Suprapubic skin (tissue), 4 donors: ENCODE data around the gene SHOX. TPM values are rescaled to one million over a fixed set of nuclear protein-coding genes. Genes with fewer than 3 reads are reported as not detected.
A peak's percentile ranks its signal among the peaks of the same experiment; 100 is the strongest.

Experiments used
- DNase-seq, 2 donors: peaks; one replicate each; pipeline ENCODE4 v3.0.0-alpha.2; 2019; ENCODE audit warnings: low spot score in 2 of 2
- H3K27ac ChIP-seq: fragments of 200-600 bp; sonication (generic); one replicate; pipeline ENCODE4 v1.5.1; 2019
- H3K27me3 ChIP-seq: fragments of 200-600 bp; sonication (generic); one replicate; pipeline ENCODE4 v1.5.1; 2019
- H3K36me3 ChIP-seq: fragments of 200-600 bp; sonication (generic); one replicate; pipeline ENCODE4 v1.5.1; 2019
- H3K4me1 ChIP-seq: fragments of 200-600 bp; sonication (generic); one replicate; pipeline ENCODE4 v1.5.1; 2019
- H3K4me3 ChIP-seq: fragments of 200-600 bp; sonication (generic); one replicate; pipeline ENCODE4 v1.5.1; 2019; ENCODE audit warnings: mild to moderate bottlenecking
- H3K9me3 ChIP-seq: fragments of 200-600 bp; sonication (generic); one replicate; pipeline ENCODE4 v1.5.1; 2019
- EP300 ChIP-seq: sonication (generic); formaldehyde crosslinking; IDR thresholded peaks from one replicate; pipeline ENCODE4 v1.6.1; 2017; ENCODE audit warnings: antibody characterized with exemption
- POLR2A ChIP-seq, 2 donors: fragments of 450-650 bp; IDR thresholded peaks; one replicate each; pipeline ENCODE4 v1.6.1; 2017; ENCODE audit warnings: antibody characterized with exemption in 2 of 2, mild to moderate bottlenecking in 2 of 2, moderate library complexity in 2 of 2
- POLR2AphosphoS5 ChIP-seq, 3 donors: sonication (generic); formaldehyde crosslinking; IDR thresholded peaks; one replicate each; pipeline ENCODE4 v1.6.1; 2017; ENCODE audit warnings: antibody characterized with exemption in 3 of 3
- WGBS: methylation state at CpG from one replicate; pipeline ENCODE4 v1.1.5; 2018; 5-methylcytosine and 5-hydroxymethylcytosine counted together
- total RNA-seq, 4 donors: library from RNA; depleted of rRNA; stranded (reverse); fragments of >200 nt; gene quantifications; one replicate each; pipeline ENCODE4 v1.1.0, GENCODE V29; 2016
- TF ChIP-seq, protein P1 (sequence below), 2 donors: fragments of 200-600 bp in 1 of 2; fragments of 450-650 bp in 1 of 2; sonication (generic) in 1 of 2; IDR thresholded peaks; one replicate each; pipeline ENCODE4 v1.5.1; 2016 to 2019; ENCODE audit warnings: antibody characterized with exemption in 2 of 2, mild to moderate bottlenecking in 1 of 2, moderate library complexity in 1 of 2

The SHOX gene
- total RNA-seq, 4 donors from 2014 or later: 0.16 to 0.32 (median 0.23) TPM; not detected in 1

DNA sequence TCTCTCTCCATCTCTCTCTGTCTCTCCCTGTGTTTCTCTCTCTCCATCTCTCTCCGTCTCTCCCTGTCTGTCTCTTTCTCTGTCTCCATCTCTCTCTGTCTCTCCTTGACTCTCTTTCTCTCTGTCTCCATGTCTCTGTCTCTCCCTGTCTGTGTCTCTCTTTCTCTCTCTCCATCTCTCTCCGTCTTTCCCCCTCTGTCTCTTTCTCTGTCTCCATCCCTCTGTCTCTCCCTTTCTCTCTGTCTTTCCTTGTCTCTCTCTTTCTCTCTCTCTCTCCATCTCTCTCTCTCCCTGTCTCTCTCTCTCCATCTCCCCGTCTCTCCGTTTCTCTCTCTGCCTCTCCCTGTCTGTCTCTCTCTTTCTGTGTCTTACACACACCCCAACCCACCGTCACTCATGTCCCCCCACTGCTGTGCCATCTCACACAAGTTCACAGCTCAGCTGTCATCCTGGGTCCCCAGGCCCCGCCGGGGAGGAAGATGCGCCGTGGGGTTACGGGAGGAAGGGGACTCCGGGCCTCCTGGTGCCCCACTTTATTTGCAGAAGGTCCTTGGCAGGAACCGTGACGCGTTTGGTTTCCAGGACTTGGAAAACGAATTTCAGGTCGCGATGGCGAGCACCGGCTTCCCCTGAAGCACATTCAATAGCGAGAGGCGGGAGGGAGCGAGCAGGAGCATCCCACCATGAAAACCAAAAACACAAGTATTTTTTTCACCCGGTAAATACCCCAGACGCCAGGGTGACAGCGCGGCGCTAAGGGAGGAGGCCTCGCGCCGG, 1.2 kb upstream of the SHOX start:
- DNase-seq: peak in 1 of 2 donors; percentile 57
- Histone ChIP-seq H3K9me3 (no peaks in the 10 kb centered on the region), H3K27ac (no peak overlapping the region), H3K36me3 (no peaks in the 10 kb centered on the region), H3K4me1 (peaks cover 2% of the 10 kb centered on the region), H3K4me3 (peak overlapping the region; percentile 24), H3K27me3 (peaks cover 74% of the 10 kb centered on the region)
- TF ChIP-seq POLR2A (IDR thresholded peaks at IDR 0.05): no peak
- TF ChIP-seq, protein P1, sequence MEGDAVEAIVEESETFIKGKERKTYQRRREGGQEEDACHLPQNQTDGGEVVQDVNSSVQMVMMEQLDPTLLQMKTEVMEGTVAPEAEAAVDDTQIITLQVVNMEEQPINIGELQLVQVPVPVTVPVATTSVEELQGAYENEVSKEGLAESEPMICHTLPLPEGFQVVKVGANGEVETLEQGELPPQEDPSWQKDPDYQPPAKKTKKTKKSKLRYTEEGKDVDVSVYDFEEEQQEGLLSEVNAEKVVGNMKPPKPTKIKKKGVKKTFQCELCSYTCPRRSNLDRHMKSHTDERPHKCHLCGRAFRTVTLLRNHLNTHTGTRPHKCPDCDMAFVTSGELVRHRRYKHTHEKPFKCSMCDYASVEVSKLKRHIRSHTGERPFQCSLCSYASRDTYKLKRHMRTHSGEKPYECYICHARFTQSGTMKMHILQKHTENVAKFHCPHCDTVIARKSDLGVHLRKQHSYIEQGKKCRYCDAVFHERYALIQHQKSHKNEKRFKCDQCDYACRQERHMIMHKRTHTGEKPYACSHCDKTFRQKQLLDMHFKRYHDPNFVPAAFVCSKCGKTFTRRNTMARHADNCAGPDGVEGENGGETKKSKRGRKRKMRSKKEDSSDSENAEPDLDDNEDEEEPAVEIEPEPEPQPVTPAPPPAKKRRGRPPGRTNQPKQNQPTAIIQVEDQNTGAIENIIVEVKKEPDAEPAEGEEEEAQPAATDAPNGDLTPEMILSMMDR (IDR thresholded peaks at IDR 0.05): no peak
- TF ChIP-seq POLR2AphosphoS5 (IDR thresholded peaks at IDR 0.05): no peak
- no peak for TF ChIP-seq EP300
- 2% methylated on average over 30 of the region's 30 CpGs for WGBS

DNA sequence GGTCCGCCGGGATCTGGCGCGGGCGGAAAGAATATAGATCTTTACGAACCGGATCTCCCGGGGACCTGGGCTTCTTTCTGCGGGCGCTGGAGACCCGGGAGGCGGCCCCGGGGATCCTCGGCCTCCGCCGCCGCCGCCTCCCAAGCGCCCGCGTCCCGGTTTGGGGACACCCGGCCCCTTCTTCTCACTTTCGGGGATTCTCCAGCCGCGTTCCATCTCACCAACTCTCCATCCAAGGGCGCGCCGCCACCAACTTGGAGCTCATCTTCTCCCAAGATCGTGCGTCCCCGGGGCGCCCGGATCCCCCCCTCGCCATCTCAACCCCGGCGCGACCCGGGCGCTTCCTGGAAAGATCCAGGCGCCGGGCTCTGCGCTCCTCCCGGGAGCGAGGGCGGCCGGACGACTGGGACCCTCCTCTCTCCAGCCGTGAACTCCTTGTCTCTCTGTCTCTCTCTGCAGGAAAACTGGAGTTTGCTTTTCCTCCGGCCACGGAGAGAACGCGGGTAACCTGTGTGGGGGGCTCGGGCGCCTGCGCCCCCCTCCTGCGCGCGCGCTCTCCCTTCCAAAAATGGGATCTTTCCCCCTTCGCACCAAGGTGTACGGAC, 482 bp upstream of the SHOX start:
- peak in 1 of 2 donors; percentile 70 for DNase-seq
- 1% methylated on average over 15 of the region's 62 CpGs for WGBS
- peaks cover 77% of the 10 kb centered on the region for H3K27me3 ChIP-seq

DNA sequence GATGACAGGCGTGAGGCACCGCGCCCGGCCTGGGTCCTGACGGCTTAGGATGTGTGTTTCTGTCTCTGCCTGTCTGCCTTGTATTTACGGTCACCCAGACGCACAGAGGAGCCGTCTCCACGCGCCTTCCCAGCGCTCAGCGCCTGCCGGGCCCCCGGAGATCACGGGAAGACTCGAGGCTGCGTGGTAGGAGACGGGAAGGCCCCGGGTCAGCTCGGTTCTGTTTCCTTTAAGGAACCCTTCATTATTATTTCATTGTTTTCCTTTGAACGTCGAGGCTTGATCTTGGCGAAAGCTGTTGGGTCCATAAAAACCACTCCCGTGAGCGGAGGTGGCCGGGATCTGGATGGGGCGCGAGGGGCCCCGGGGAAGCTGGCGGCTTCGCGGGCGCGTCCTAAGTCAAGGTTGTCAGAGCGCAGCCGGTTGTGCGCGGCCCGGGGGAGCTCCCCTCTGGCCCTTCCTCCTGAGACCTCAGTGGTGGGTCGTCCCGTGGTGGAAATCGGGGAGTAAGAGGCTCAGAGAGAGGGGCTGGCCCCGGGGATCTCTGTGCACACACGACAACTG, 1.3 kb downstream of the SHOX start:
- peak in 1 of 2 donors; percentile 65 for DNase-seq
- TF ChIP-seq POLR2A (IDR thresholded peaks at IDR 0.05): no peak
- TF ChIP-seq POLR2AphosphoS5 (IDR thresholded peaks at IDR 0.05): no peak
- TF ChIP-seq, protein P1 (IDR thresholded peaks at IDR 0.05): no peak
- TF ChIP-seq EP300: no peak
- Histone ChIP-seq H3K27me3 (peaks cover 83% of the 10 kb centered on the region), H3K4me3 (peak overlapping the region; percentile 24), H3K9me3 (no peaks in the 10 kb centered on the region), H3K27ac (no peak overlapping the region), H3K36me3 (no peaks in the 10 kb centered on the region), H3K4me1 (no peaks in the 10 kb centered on the region)
- 1% methylated on average over 36 of the region's 44 CpGs for WGBS

More for the DNA sequence above, 482 bp upstream of the SHOX start:
- H3K4me1 ChIP-seq: no peaks in the 10 kb centered on the region
- TF ChIP-seq POLR2AphosphoS5 (IDR thresholded peaks at IDR 0.05) (no peak), POLR2A (IDR thresholded peaks at IDR 0.05) (no peak), EP300 (no peak)
- TF ChIP-seq, protein P1 (IDR thresholded peaks at IDR 0.05): no peak
- no peaks in the 10 kb centered on the region for H3K9me3 ChIP-seq
- no peaks in the 10 kb centered on the region for H3K36me3 ChIP-seq
- no peak overlapping the region for H3K27ac ChIP-seq
- peak overlapping the region; percentile 24 for H3K4me3 ChIP-seq

DNA sequence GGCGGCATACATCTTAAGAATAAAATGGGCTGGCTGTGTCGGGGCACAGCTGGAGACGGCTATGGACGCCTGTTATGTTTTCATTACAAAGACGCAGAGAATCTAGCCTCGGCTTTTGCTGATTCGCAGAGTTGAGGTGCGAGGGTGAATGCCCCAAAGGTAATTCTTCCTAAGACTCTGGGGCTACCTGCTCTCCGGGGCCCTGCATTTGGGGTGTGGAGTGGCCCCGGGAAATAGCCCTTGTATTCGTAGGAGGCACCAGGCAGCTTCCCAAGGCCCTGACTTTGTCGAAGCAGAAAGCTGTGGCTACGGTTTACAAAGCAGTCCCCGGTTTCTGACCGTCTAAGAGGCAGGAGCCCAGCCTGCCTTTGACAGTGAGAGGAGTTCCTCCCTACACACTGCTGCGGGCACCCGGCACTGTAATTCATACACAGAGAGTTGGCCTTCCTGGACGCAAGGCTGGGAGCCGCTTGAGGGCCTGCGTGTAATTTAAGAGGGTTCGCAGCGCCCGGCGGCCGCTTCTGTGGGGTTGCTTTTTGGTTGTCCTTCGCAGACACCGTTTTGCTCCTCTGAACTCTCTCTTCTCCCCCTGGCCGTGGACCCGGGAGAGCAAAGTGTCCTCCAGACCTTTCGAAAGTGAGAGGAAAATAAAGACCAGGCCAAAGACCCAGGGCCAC, 1.9 kb downstream of the SHOX start:
- no peak for DNase-seq
- H3K36me3 ChIP-seq: no peaks in the 10 kb centered on the region
- H3K27me3 ChIP-seq: peaks cover 85% of the 10 kb centered on the region
- no peaks in the 10 kb centered on the region for H3K9me3 ChIP-seq
- no peaks in the 10 kb centered on the region for H3K4me1 ChIP-seq
- no peak for TF ChIP-seq EP300
- TF ChIP-seq, protein P1 (IDR thresholded peaks at IDR 0.05): no peak
- no peak overlapping the region for H3K4me3 ChIP-seq
- no peak overlapping the region for H3K27ac ChIP-seq
- 2% methylated on average over 21 of the region's 30 CpGs for WGBS
